Thyroid gland (tissue), 4 donors: ENCODE measurements around the gene KAT6B.

Experiments
- CTCF ChIP-seq, 6 experiments: fragments of 200-600 bp in 3 of 6; fragments of 450-650 bp in 3 of 6; sonication (generic) in 3 of 6; IDR thresholded peaks; one replicate each; pipeline ENCODE4 v1.5.1; 2016 to 2019; ENCODE audit warnings: antibody characterized with exemption in 6 of 6, mild to moderate bottlenecking in 2 of 6, inconsistent platforms in 1 of 6, moderate library complexity in 1 of 6
- POLR2A ChIP-seq, 2 donors: fragments of 450-650 bp; IDR thresholded peaks; one replicate each; pipeline ENCODE4 v1.6.1; 2017; ENCODE audit warnings: antibody characterized with exemption in 2 of 2, mild to moderate bottlenecking in 2 of 2, moderate library complexity in 1 of 2

GRCh38 chr10:74977913-74978847 is 151.8 kb downstream of the KAT6B start:
- TF ChIP-seq CTCF (IDR thresholded peaks at IDR 0.05) (no peak), POLR2A (IDR thresholded peaks at IDR 0.05) (no peak)
